H1 (cell line): ENCODE measurements around the gene ARHGAP25. TPM values are rescaled to one million over a fixed set of nuclear protein-coding genes. Genes with fewer than 3 reads are reported as not detected.

Experiments used
- CTCF ChIA-PET: fragments of 300-600 bp; sonication (Branson Sonifier 250); formaldehyde crosslinking; loops from one replicate; lab custom pipeline; 2021; ENCODE audit not compliant: partially characterized antibody; lab: Charles Lee
- POLR2A ChIA-PET: fragments of 300-600 bp; sonication (Branson Sonifier 250); formaldehyde crosslinking; loops from one replicate; lab custom pipeline; 2021; ENCODE audit warnings: inconsistent platforms; ENCODE audit not compliant: partially characterized antibody; lab: Charles Lee
- DNase-seq, 2 experiments: peaks; one replicate each; pipeline versions ENCODE4 v3.0.0 to v3.0.0-alpha.2; 2010 to 2022; ENCODE audit warnings: low spot score in 2 of 2, low read depth in 1 of 2, mixed read lengths in 1 of 2
- FAIRE-seq: peaks from 2 replicates; lab custom pipeline; 2011; peaks lifted over from hg19 to GRCh38; lab: Jason Lieb, UNC
- H2AFZ ChIP-seq: 2 replicates; pipeline ENCODE4 v1.8.1; 2012; ENCODE audit warnings: low read length, inconsistent platforms
- H2AK5ac ChIP-seq: 2 replicates; pipeline ENCODE4 v1.6.1; 2013; ENCODE audit warnings: low read depth, low read length
- H2BK120ac ChIP-seq: replicated peaks from 2 replicates; pipeline ENCODE3; 2013; ENCODE audit warnings: low read depth, low read length, inconsistent platforms
- H2BK12ac ChIP-seq: 2 replicates; pipeline ENCODE4 v1.6.1; 2013; ENCODE audit warnings: low read depth, low read length
- H2BK15ac ChIP-seq: 2 replicates; pipeline ENCODE4 v1.6.1; 2013; ENCODE audit warnings: low read length
- H2BK20ac ChIP-seq: 2 replicates; pipeline ENCODE4 v1.6.1; 2013; ENCODE audit warnings: low read length
- H2BK5ac ChIP-seq: 2 replicates; pipeline ENCODE4 v1.6.1; 2013; ENCODE audit warnings: low read depth, low read length
- H3K14ac ChIP-seq: 2 replicates; pipeline ENCODE4 v1.6.1; 2013; ENCODE audit warnings: inconsistent platforms; ENCODE audit not compliant: insufficient read length
- H3K18ac ChIP-seq: 2 replicates; pipeline ENCODE4 v1.6.1; 2013; ENCODE audit warnings: low read length; ENCODE audit errors: extremely low read depth
- H3K23ac ChIP-seq: 2 replicates; pipeline ENCODE4 v1.6.1; 2013; ENCODE audit warnings: inconsistent platforms; ENCODE audit not compliant: insufficient read length
- H3K23me2 ChIP-seq: 2 replicates; pipeline ENCODE4 v1.6.1; 2013; ENCODE audit warnings: low read depth, low read length
- H3K27ac ChIP-seq: 2 replicates; pipeline ENCODE4 v1.6.1; 2011; ENCODE audit warnings: low read depth, low read length, inconsistent platforms
- H3K27me3 ChIP-seq, 4 experiments: replicated peaks in 1 of 4; 1 replicate in 1 of 4; 2 replicates in 3 of 4; pipeline versions ENCODE4 v1.6.1 to v1.8.1; 2011 to 2013; ENCODE audit warnings: low read length in 3 of 4, mild to moderate bottlenecking in 3 of 4, inconsistent platforms in 2 of 4, mixed read lengths in 2 of 4, moderate library complexity in 1 of 4; ENCODE audit not compliant: control insufficient read depth in 3 of 4, insufficient read depth in 3 of 4; ENCODE audit errors: extremely low read depth in 1 of 4
- H3K36me3 ChIP-seq, 4 experiments: 2 replicates each; pipeline versions ENCODE4 v1.6.1 to v1.8.1; 2011 to 2013; ENCODE audit warnings: mild to moderate bottlenecking in 4 of 4, low read length in 3 of 4, moderate library complexity in 2 of 4, control low read depth in 1 of 4, inconsistent platforms in 1 of 4; ENCODE audit not compliant: insufficient read depth in 4 of 4, control insufficient read depth in 2 of 4
- H3K4ac ChIP-seq: replicated peaks from 2 replicates; pipeline ENCODE3; 2013; ENCODE audit warnings: low read length, low read depth, mixed read lengths, inconsistent platforms; ENCODE audit not compliant: insufficient read length
- H3K4me1 ChIP-seq, 4 experiments: replicated peaks in 1 of 4; 1 replicate in 1 of 4; 2 replicates in 3 of 4; pipeline versions ENCODE4 v1.6.1 to v1.8.1; 2011 to 2013; ENCODE audit warnings: low read length in 3 of 4, inconsistent platforms in 2 of 4, mixed read lengths in 1 of 4; ENCODE audit not compliant: insufficient read depth in 4 of 4, control insufficient read depth in 3 of 4
- H3K4me2 ChIP-seq, 2 experiments: 2 replicates each; pipeline versions ENCODE4 v1.6.1 to v1.8.1; 2011 to 2013; ENCODE audit warnings: low read depth in 2 of 2, low read length in 2 of 2, control low read depth in 1 of 2, inconsistent platforms in 1 of 2, mild to moderate bottlenecking in 1 of 2; ENCODE audit not compliant: insufficient read depth in 1 of 2
- H3K4me3 ChIP-seq, 4 experiments: fragments of 200-600, 300-600 bp in 1 of 4; sonication (generic), shearing (Covaris generic), sonication (Bioruptor Twin) in 1 of 4; 2 replicates each; pipeline versions ENCODE4 v1.5.1 to v1.8.1; 2011 to 2016; ENCODE audit warnings: low read length in 4 of 4, low read depth in 3 of 4, control low read depth in 2 of 4, inconsistent platforms in 2 of 4, mild to moderate bottlenecking in 2 of 4, mixed read lengths in 1 of 4, moderate library complexity in 1 of 4; ENCODE audit not compliant: insufficient read depth in 2 of 4; ENCODE audit errors: extremely low read depth in 1 of 4
- H3K56ac ChIP-seq: replicated peaks from 2 replicates; pipeline ENCODE3; 2013; ENCODE audit warnings: low read depth, mild to moderate bottlenecking, mixed read lengths, low read length, inconsistent platforms; ENCODE audit not compliant: insufficient read length
- H3K79me1 ChIP-seq: 2 replicates; pipeline ENCODE4 v1.6.1; 2013; ENCODE audit warnings: low read depth, low read length, control low read depth
- H3K79me2 ChIP-seq, 2 experiments: 2 replicates each; pipeline versions ENCODE4 v1.6.1 to v1.8.1; 2012 to 2013; ENCODE audit warnings: low read length in 2 of 2, mild to moderate bottlenecking in 2 of 2, inconsistent platforms in 1 of 2; ENCODE audit not compliant: insufficient read depth in 2 of 2, control insufficient read depth in 1 of 2
- H3K9ac ChIP-seq, 4 experiments: replicated peaks in 1 of 4; 1 replicate in 1 of 4; 2 replicates in 3 of 4; pipeline versions ENCODE4 v1.6.1 to v1.8.1; 2011 to 2013; ENCODE audit warnings: low read depth in 3 of 4, low read length in 3 of 4, control low read depth in 2 of 4, mild to moderate bottlenecking in 2 of 4, moderate library complexity in 2 of 4, inconsistent platforms in 1 of 4; ENCODE audit errors: extremely low read depth in 1 of 4
- H3K9me3 ChIP-seq, 2 experiments: 2 replicates each; pipeline versions ENCODE4 v1.6.1 to v1.8.1; 2012 to 2013; ENCODE audit warnings: mild to moderate bottlenecking in 2 of 2, moderate library complexity in 2 of 2, control low read depth in 1 of 2, inconsistent platforms in 1 of 2, low read depth in 1 of 2, low read length in 1 of 2, mixed read lengths in 1 of 2; ENCODE audit not compliant: insufficient read depth in 2 of 2
- H4K20me1 ChIP-seq, 2 experiments: replicated peaks in 1 of 2; 2 replicates each; pipeline versions ENCODE3 to v1.8.1; 2011 to 2013; ENCODE audit warnings: inconsistent platforms in 2 of 2, low read length in 2 of 2, mild to moderate bottlenecking in 1 of 2; ENCODE audit not compliant: insufficient read depth in 2 of 2, control insufficient read depth in 1 of 2
- H4K5ac ChIP-seq: 2 replicates; pipeline ENCODE4 v1.6.1; 2013; ENCODE audit warnings: low read length, low read depth, mixed read lengths, inconsistent platforms; ENCODE audit not compliant: insufficient read length
- H4K8ac ChIP-seq: 2 replicates; pipeline ENCODE4 v1.8.0; 2013; ENCODE audit warnings: mild to moderate bottlenecking, moderate library complexity, low read length, inconsistent platforms; ENCODE audit not compliant: insufficient read depth; ENCODE audit errors: extremely low read depth
- H4K91ac ChIP-seq: replicated peaks from 2 replicates; pipeline ENCODE3; 2013; ENCODE audit warnings: low read length, mixed read lengths, inconsistent platforms; ENCODE audit not compliant: insufficient read length
- JUN ChIP-seq: IDR thresholded peaks from 2 replicates; pipeline ENCODE4 v1.6.1; 2011; ENCODE audit warnings: low read depth, mild to moderate bottlenecking, improper control_type of control experiment, low read length
- SIRT6 ChIP-seq: IDR thresholded peaks from one replicate; pipeline ENCODE4 v1.7.1; 2012; ENCODE audit warnings: low read length, inconsistent platforms
- SP1 ChIP-seq: IDR thresholded peaks from 2 replicates; pipeline ENCODE4 v1.6.1; 2011; ENCODE audit warnings: low read depth, low read length
- ZNF274 ChIP-seq: IDR thresholded peaks from 2 replicates; pipeline ENCODE4 v1.7.0; 2012; ENCODE audit warnings: low read length, borderline replicate concordance; ENCODE audit errors: extremely low read depth
- WGBS, 2 experiments: shearing (Covaris generic) in 1 of 2; methylation state at CpG; one replicate each; pipeline versions ENCODE4 v1.1.6 to v1.1.7; 2013 to 2015; ENCODE audit warnings: low lambda C conversion rate in 2 of 2, mixed read lengths in 2 of 2, inconsistent platforms in 1 of 2, low coverage in 1 of 2, missing lambda C conversion rate in 1 of 2; ENCODE audit not compliant: insufficient replicate concordance in 2 of 2, insufficient coverage in 1 of 2, insufficient read length in 1 of 2; ENCODE audit errors: extremely low coverage in 1 of 2, missing lambda C conversion rate in 1 of 2; 5-methylcytosine and 5-hydroxymethylcytosine counted together
- polyA plus RNA-seq, 7 experiments: library from polyadenylated mRNA; depleted of rRNA in 3 of 7; stranded (reverse) in 5 of 7; unstranded in 2 of 7; fragments of >200 nt in 5 of 7; fragments of 200-250 nt in 2 of 7; gene quantifications; 1 replicate in 5 of 7; 2 replicates in 1 of 7; 4 replicates in 1 of 7; pipeline versions ENCODE4 v1.2.1 to v1.2.3, GENCODE V29; 2011 to 2013; ENCODE audit warnings: missing spikeins in 2 of 7, mixed read lengths in 2 of 7
- total RNA-seq: library from RNA; stranded (reverse); fragmentation: NEBNext Ultra II Directional; extraction: Animal tissue kit (Norgen Biotek cat#: 25700); gene quantifications from 2 replicates; pipeline ENCODE4 v1.2.1, GENCODE V29; 2021

Gene ARHGAP25
- total and polyA plus RNA-seq, 2 of the 8 experiments (the other 6 are each of a cell fraction or from before 2014, with no cell fraction given), result 1.00 to 1.2 TPM

GRCh38 chr2:68784915-68785314, 50.3 kb downstream of the ARHGAP25 start:
- Histone ChIP-seq H3K36me3 (no peaks in the 10 kb centered on the region), H3K23ac (no peak overlapping the region), H4K5ac (no peak overlapping the region), H4K8ac (no peak overlapping the region), H3K4me3 (no peak overlapping the region), H3K79me1 (no peaks in the 10 kb centered on the region), H4K20me1 (no peaks in the 10 kb centered on the region), H3K4ac (no peak overlapping the region), H3K27me3 (no peaks in the 10 kb centered on the region), H3K56ac (no peak overlapping the region), H3K27ac (no peak overlapping the region), H3K9ac (no peak overlapping the region), H3K79me2 (no peaks in the 10 kb centered on the region), H3K23me2 (no peaks in the 10 kb centered on the region; the same call in 1 of the 2 replicates)
- no peak for FAIRE-seq
- no peak for DNase-seq
- WGBS, 2 experiments, result 75% methylated on average over 1 of the region's 1 CpG; no CpG with 5 or more reads in 1 of the 2 experiments
- TF ChIP-seq SP1 (no peak), SIRT6 (no peak), ZNF274 (no peak), JUN (no peak)
- TF ChIP-seq, all 59 proteins: peak for 0
- Histone ChIP-seq H2BK120ac (no peak overlapping the region), H2BK20ac (no peak overlapping the region), H2AFZ (no peak overlapping the region), H3K9me3 (no peaks in the 10 kb centered on the region), H3K18ac (no peak overlapping the region), H3K4me1 (no peaks in the 10 kb centered on the region), H3K4me2 (no peak overlapping the region), H2BK12ac (no peak overlapping the region), H4K91ac (no peak overlapping the region), H2AK5ac (no peak overlapping the region), H2BK5ac (no peak overlapping the region), H3K14ac (no peak overlapping the region), H2BK15ac (no peak overlapping the region)
- ChIA-PET CTCF (interaction anchor here (1.4 to 1.6 kb wide), 2 partner anchors 34 to 54 kb away, joined by 3 to 4 read pairs; no protein-coding TSS in a partner anchor), POLR2A (no interaction called here)
